ENCODE data around the gene MXRA7. TPM values are rescaled to one million over a fixed set of nuclear protein-coding genes. Genes with fewer than 3 reads are reported as not detected.

The MXRA7 gene
- total and polyA plus RNA-seq, 3 donors from 2014 or later, result 217 to 272 (median 253) TPM

DNA sequence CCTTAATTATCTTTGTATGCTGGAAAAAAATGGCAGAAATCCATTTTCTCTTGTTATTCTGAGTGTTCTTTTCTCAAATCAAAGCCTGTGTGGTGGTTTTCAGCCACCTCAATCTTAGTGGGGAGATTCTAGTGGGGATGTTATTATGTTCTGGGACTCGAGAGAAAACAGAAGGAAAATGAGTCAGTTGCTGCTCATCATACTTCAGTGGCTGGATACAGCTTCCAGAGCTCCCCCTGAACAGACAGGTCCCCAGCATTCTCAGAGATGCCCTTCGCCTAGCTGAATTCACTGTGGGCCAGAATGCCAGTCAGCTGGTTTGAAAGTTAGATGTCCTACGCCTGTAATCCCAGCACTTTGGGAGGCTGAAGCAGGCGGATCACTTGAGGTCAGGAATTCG, 75.7 kb downstream of the MXRA7 start:
- DNase-seq, result no peak
- no peaks in the 10 kb centered on the region for H3K27me3 ChIP-seq
- intact Hi-C loops (cut with DNase I; ENCODE audit: low total_unique reads), result no loop called here
- TF ChIP-seq POLR2A (IDR thresholded peaks at IDR 0.05) (no peak), CTCF (IDR thresholded peaks at IDR 0.05) (no peak)
- no peak overlapping the region for H3K27ac ChIP-seq
- no peaks in the 10 kb centered on the region for H3K9me3 ChIP-seq
- H3K4me3 ChIP-seq, result no peak overlapping the region
- peaks cover 17% of the 10 kb centered on the region for H3K4me1 ChIP-seq
- WGBS, 2 donors, result 90 to 91% methylated on average over 3 to 5 of the region's 5 CpGs
- H3K36me3 ChIP-seq (ENCODE audit: low read depth, missing control alignments), result no peaks in the 10 kb centered on the region

DNA sequence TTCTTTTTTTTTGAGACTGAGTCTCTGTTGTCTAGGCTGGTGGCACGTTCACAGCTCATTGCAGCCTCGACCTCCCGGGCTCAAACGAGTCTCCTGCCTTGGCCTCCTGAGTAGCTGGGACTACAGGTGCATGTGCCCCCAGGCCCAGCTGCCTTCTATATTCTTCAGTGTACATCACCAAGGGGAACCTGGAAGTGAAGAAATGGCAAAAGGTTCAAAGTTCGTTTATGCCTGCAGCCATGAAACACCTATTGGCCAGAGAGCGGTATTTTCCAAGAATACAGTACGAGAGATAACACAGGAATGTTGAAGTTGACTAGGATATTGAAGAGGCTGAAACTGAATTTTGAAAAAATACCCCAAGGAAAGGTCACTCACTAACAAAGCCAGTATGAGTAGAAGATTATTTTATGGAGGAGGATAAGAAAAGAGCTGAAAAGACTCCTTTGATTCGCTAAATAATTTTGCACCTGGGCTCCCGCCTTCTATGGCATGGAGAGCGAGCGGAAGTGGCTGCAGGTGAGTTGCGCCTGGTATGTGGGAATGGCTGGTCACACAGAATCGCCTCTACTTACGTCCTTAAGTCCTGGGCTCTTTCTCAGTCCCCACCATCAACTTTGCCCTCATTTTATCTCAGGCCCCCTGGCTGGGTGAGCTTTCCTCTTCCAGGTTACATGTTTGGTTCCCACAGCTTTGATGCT, 77.0 kb downstream of the MXRA7 start:
- intact Hi-C loops (cut with DNase I; ENCODE audit: low total_unique reads), result no loop called here
- no peak for TF ChIP-seq CTCF (IDR thresholded peaks at IDR 0.05)
- TF ChIP-seq POLR2A (IDR thresholded peaks at IDR 0.05), result no peak
- H3K27ac ChIP-seq, result no peak overlapping the region
- no peaks in the 10 kb centered on the region for H3K36me3 ChIP-seq (ENCODE audit: low read depth, missing control alignments)
- 75 to 80% methylated on average over 14 of the region's 14 CpGs for WGBS, 2 donors
- H3K4me1 ChIP-seq, result peaks cover 13% of the 10 kb centered on the region
- no peaks in the 10 kb centered on the region for H3K9me3 ChIP-seq
- H3K4me3 ChIP-seq, result no peak overlapping the region
- DNase-seq, result no peak
- H3K27me3 ChIP-seq, result no peaks in the 10 kb centered on the region

GRCh38 chr17:76631821-76632565, 78.8 kb downstream of the MXRA7 start:
- intact Hi-C loops (cut with DNase I; ENCODE audit: low total_unique reads), result no loop called here
- H3K27ac ChIP-seq, result no peak overlapping the region
- no peaks in the 10 kb centered on the region for H3K4me1 ChIP-seq
- no peaks in the 10 kb centered on the region for H3K9me3 ChIP-seq
- WGBS, 2 donors, result 77 to 78% methylated on average over 10 of the region's 10 CpGs
- no peaks in the 10 kb centered on the region for H3K27me3 ChIP-seq
- H3K36me3 ChIP-seq (ENCODE audit: low read depth, missing control alignments), result no peaks in the 10 kb centered on the region
- no peak overlapping the region for H3K4me3 ChIP-seq
- DNase-seq, result no peak
- TF ChIP-seq POLR2A (IDR thresholded peaks at IDR 0.05) (no peak), CTCF (IDR thresholded peaks at IDR 0.05) (no peak)

GRCh38 chr17:76630151-76630550, 80.6 kb downstream of the MXRA7 start:
- Histone ChIP-seq H3K36me3 (ENCODE audit: low read depth, missing control alignments) (no peaks in the 10 kb centered on the region), H3K4me3 (no peak overlapping the region), H3K9me3 (no peaks in the 10 kb centered on the region), H3K27ac (no peak overlapping the region), H3K27me3 (no peaks in the 10 kb centered on the region), H3K4me1 (no peaks in the 10 kb centered on the region)
- WGBS, 2 donors, result 59 to 76% methylated on average over 6 of the region's 6 CpGs
- no peak for DNase-seq
- intact Hi-C loops (cut with DNase I; ENCODE audit: low total_unique reads), result no loop called here
- TF ChIP-seq CTCF (IDR thresholded peaks at IDR 0.05), result no peak
- no peak for TF ChIP-seq POLR2A (IDR thresholded peaks at IDR 0.05)

MicroRNAs within 50 kb of the gene (microRNA counts, 767-probe panel; counts per million panel counts)
- 0 to 152 counts per million in 2 donors for microRNA hsa-miR-636

Small RNA genes within 50 kb of the gene (microRNA-seq; reads per million reads assigned to microRNA genes)
- 0 to 1.4 reads per million in 2 donors for gene MIR636 (ENCODE audit: borderline number of aligned reads in 2 of 2, borderline replicate concordance in 1 of 2)

Small RNA genes within 50 kb of the gene (small RNA-seq; reads per million reads assigned to genes)
- 0 reads per million in 2 donors for gene AC005837.3
- gene RF02271, result 0 reads per million in 2 donors
- 0 reads per million in 2 donors for gene RNU6-227P
- 0 reads per million in 2 donors for gene RNU6-97P
- 0 reads per million in 2 donors for gene RNY4P36

Other genes starting within 250 kb of the MXRA7 start
- gene AANAT, start 243.4 kb downstream of the MXRA7 start, total RNA-seq, result 1 to 10 TPM; 2.0 to 4.3 TPM
- gene AANAT, start 243.4 kb downstream of the MXRA7 start, polyA plus RNA-seq (ENCODE audit: insufficient read depth, low read depth, low replicate concordance), result 4.4 TPM
- 10 to 100 TPM; 26.3 to 30.2 TPM for gene RHBDF2, start 209.5 kb downstream of the MXRA7 start, total RNA-seq
- 9.7 TPM for gene RHBDF2, start 209.5 kb downstream of the MXRA7 start, polyA plus RNA-seq (ENCODE audit: insufficient read depth, low read depth, low replicate concordance)
- 1 to 10 TPM; 3.4 to 7.2 TPM for gene CYGB, start 173.3 kb downstream of the MXRA7 start, total RNA-seq
- 9.9 TPM for gene CYGB, start 173.3 kb downstream of the MXRA7 start, polyA plus RNA-seq (ENCODE audit: insufficient read depth, low read depth, low replicate concordance)
- 1 to 10 TPM; 3.2 to 3.8 TPM for gene PRCD, start 170.9 kb downstream of the MXRA7 start, total RNA-seq
- gene PRCD, start 170.9 kb downstream of the MXRA7 start, polyA plus RNA-seq (ENCODE audit: insufficient read depth, low read depth, low replicate concordance), result 4.6 TPM
- 10 to 100 TPM; 29.7 to 87.5 TPM for gene ST6GALNAC2, start 125.1 kb downstream of the MXRA7 start, total RNA-seq
- gene ST6GALNAC2, start 125.1 kb downstream of the MXRA7 start, polyA plus RNA-seq (ENCODE audit: insufficient read depth, low read depth, low replicate concordance), result 107 TPM
- gene ST6GALNAC1, start 67.2 kb downstream of the MXRA7 start, total RNA-seq, result 10 to 100 TPM; 20.1 to 20.6 TPM
- 11.9 TPM for gene ST6GALNAC1, start 67.2 kb downstream of the MXRA7 start, polyA plus RNA-seq (ENCODE audit: insufficient read depth, low read depth, low replicate concordance)
- 10 to 100 TPM; 31.7 to 40.5 TPM for gene JMJD6, start 15.6 kb upstream of the MXRA7 start, total RNA-seq
- gene JMJD6, start 15.6 kb upstream of the MXRA7 start, polyA plus RNA-seq (ENCODE audit: insufficient read depth, low read depth, low replicate concordance), result 44.6 TPM
- 10 to 100 TPM; 37.5 to 45.3 TPM for gene METTL23, start 15.9 kb upstream of the MXRA7 start, total RNA-seq
- gene METTL23, start 15.9 kb upstream of the MXRA7 start, polyA plus RNA-seq (ENCODE audit: insufficient read depth, low read depth, low replicate concordance), result 122 TPM
- 100 to 1,000 TPM; 365 to 461 TPM for gene SRSF2, start 26.4 kb upstream of the MXRA7 start, total RNA-seq
- 196 TPM for gene SRSF2, start 26.4 kb upstream of the MXRA7 start, polyA plus RNA-seq (ENCODE audit: insufficient read depth, low read depth, low replicate concordance)
- 100 to 1,000 TPM in 1 of 2 donors, 10 to 100 TPM in 1; 51.7 to 102 TPM for gene MFSD11, start 27.2 kb upstream of the MXRA7 start, total RNA-seq
- 38.5 TPM for gene MFSD11, start 27.2 kb upstream of the MXRA7 start, polyA plus RNA-seq (ENCODE audit: insufficient read depth, low read depth, low replicate concordance)
- gene MGAT5B, start 157.4 kb upstream of the MXRA7 start, total RNA-seq, result 10 to 100 TPM in 1 of 2 donors, 1 to 10 TPM in 1; 9.0 to 10.9 TPM
- gene MGAT5B, start 157.4 kb upstream of the MXRA7 start, polyA plus RNA-seq (ENCODE audit: insufficient read depth, low read depth, low replicate concordance), result 4.6 TPM